HG03460 (cell line): ENCODE results near the gene CTAG1A.
"Not testable (repeated sequence)": the region's sequence is repeated elsewhere in the genome, so short reads cannot be mapped to it uniquely, and the experiment has no call there.

Experiments used
- ATAC-seq: cut with Tn5 transposase; IDR thresholded peaks from one replicate; pipeline ENCODE4 v1.9.1; 2021; ENCODE audit not compliant: unreplicated experiment

CTAG1A gene

GRCh38 chrX:154570361-154570760, 14.6 kb upstream of the CTAG1A start:
- not testable (repeated sequence) for ATAC-seq

DNA sequence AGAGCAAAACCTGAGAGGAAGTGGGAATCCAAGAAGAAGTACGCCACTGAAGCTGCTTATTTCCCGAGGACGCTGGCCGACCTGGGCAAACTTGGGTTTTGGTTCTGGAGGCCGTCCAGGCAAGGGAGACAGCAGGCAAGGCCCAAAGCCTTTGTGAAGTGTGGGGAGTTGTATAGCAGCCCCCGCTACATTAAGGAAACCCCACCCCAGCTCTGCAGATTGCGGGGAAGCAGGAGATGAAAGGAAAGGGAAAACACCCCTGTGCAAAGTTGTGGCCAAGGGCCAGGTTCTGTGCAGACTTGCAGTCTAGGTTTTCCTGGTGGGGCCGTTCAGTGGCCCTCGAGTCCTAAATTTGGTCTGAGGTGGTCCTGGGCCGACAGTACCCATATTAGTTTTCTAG, 11.9 kb upstream of the CTAG1A start:
- ATAC-seq = not testable (repeated sequence)

- not testable (repeated sequence) for ATAC-seq
These were observed 9.9 kb upstream of the CTAG1A start for GRCh38 chrX:154575076-154575475.

DNA sequence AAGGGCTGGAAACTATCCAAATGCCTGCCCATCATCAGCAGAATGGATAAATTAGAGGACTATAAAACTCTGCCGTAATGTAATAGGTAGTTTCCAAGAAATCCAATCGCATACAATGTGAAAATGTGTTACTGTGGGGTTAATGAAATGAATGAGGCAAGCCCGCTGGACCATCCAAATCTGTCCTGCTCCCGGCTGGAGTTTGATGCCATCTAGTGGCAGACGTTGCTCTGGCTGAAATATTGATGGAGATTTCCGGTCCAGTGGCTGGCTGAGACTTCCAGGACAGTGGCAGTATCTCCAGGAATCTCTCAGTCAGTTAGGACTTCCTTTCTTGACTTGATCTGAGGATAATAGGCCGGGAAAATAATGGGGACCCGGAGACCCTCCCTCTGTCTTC, 1.9 kb upstream of the CTAG1A start:
- ATAC-seq = not testable (repeated sequence)

- ATAC-seq = not testable (repeated sequence)
These were observed 5.5 kb downstream of the CTAG1A start for GRCh38 chrX:154590415-154590814.

DNA sequence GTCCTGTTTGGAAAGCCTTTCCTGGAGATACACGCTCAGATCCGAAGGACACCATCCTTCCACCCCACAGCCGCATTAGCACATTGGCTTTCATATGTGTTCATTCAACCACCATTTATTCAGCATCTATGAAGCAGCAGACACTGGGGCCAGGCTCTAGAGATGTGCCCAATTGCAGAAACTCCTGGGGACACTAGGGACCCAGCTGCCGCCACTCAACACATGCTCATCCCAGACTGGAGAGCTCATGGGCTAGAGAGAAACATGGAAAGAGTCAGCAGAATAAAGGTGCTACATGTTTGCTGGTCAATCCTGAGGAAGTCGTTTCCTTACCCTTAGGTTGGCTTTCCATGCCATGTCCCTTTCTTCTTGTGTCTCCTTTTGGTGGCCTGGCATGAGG, 7.6 kb downstream of the CTAG1A start:
- ATAC-seq = no peak

DNA sequence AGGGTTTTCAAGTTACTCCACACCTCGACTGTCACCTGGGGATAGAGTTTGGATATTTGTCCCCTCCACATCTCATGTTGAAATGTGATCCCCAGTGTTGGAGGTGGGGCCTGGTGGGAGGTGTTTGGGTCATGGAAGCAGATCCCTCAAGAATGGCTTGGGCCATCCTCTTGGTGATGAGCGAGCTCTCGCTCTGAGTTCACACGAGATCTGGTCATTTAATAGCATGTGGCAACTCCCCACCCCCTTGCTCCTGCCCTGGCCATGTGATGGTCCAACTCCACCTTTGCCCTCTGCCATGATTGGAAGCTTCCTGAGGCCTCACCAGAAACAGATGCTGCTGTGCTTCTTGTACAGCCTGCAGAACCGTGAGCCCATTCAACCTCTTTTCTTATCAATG, 8.3 kb downstream of the CTAG1A start:
- no peak for ATAC-seq

DNA sequence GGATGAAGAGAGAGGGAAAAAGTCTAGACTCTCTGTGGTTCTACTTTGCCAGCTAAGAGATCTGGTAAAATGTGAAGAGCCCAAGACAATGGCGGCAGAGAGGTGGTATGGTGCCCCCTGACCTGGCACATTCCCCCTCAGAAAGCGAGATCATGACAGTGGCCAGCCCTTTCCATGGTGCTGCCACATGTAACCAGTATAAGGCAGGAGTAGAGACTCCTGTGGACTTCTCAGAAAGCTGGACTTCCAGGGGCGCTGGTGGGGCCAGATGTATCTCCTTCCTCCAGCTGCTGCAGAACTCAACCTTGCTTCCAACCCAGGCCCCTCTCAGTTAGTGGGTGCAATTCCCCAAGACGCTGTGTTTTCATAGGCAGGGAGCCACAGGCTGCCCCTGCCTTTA, 9.6 kb downstream of the CTAG1A start:
- no peak for ATAC-seq

DNA sequence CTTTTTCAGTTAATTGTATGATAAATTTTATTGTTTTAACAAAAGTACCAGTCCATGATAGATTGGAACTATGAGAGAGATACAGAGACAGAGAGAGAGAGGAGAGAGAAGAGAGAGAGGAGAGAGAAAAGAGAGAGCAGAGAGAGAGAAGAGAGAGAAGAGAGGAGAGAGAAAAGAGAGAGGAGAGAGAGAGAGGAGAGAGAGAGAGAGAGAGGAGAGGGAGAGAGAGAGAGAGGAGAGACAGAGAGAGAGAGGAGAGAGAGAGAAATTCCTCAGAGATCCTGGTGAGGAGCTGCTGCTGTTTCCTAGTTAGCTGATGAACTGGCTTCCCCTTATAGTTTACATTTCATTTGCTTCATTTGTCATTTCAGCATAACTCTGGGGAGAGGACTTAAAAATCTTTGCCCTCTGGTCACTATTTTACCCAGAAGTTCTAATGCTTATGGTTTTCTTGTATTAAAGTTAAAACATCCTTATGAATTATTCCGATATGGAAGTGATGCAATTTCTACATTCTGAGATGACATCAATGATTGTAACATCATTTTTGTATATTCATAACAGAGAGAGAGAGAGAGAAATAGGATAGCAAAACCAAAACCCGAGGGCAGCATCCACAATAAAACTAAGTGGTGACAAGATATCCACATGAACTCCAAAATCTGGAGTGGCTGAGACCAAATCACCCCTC, 10.8 kb downstream of the CTAG1A start:
- ATAC-seq = no peak

DNA sequence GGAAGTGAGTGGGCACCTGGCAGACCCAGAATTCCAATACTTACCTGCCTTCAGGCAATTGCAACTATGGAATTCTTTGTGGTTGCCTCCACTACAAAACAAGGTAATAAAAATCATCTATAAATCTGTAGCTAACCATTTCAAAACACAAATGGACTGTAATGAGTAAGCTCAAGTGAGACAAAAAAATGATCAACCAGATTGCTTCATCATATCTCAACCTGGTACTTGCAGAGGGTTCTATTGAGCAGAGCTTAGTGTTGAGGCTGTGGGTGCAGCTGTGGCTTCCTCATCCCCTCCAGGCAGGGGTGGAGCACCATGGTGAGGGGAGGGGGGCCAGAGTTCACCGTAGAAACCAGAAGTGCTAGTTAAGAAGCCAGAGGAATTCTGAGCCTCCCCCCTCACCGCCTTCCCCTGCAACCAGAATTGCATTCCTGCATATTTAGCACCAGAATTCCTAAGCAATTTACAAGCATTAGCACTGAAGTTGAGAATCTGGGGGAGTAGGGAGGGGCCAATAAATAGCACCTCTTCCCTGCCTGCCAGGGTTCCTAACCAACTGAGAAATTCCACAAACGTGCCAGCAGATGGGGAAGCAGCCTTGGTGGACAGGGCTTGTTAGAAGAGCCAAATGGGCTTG, 11.5 kb downstream of the CTAG1A start:
- no peak for ATAC-seq

- ATAC-seq = no peak
These were observed 12.3 kb downstream of the CTAG1A start for GRCh38 chrX:154597221-154597620.

GRCh38 chrX:154598656-154599055, 13.7 kb downstream of the CTAG1A start:
- ATAC-seq = no peak

- no peak for ATAC-seq
These were observed 14.6 kb downstream of the CTAG1A start for GRCh38 chrX:154599531-154599930.

- ATAC-seq = no peak
These were observed 15.9 kb downstream of the CTAG1A start for GRCh38 chrX:154600759-154601374.

- no peak for ATAC-seq
These were observed 17.3 kb downstream of the CTAG1A start for GRCh38 chrX:154602226-154602625.

DNA sequence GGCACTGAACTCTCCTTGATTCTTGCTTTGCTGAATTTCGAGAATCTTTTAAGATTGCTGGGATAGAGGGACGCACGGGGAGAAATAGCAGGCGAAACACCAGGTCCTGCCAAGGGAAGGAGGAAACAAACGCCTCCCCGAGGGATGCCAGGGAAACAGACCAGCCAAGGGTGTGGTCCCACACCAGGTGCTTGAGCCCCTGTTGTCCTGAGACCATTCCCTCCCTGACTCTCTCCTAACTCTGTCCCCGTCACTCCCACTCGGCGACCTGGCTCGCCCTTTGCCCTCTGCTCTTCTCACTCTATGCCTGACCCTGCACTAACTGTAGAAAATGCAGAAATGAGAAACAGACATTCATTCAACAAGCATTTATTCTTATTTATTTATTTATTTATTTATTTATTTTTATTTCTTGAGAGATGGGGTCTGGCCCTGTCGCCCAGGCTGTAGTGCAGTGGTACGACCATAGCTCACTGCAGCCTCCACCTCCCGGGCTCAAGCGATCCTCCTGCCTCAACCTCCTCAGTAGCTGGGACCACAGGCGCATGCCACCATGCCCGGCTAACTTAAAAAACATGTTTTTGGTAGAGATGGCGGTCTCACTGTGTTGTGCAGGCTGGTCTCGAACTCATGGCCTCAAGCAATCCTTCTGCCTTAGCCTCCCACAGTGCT, 18.0 kb downstream of the CTAG1A start:
- ATAC-seq = no peak

- no peak for ATAC-seq
These were observed 18.8 kb downstream of the CTAG1A start for GRCh38 chrX:154603438-154604430.

- no peak for ATAC-seq
These were observed 20.6 kb downstream of the CTAG1A start for GRCh38 chrX:154605566-154605965.

DNA sequence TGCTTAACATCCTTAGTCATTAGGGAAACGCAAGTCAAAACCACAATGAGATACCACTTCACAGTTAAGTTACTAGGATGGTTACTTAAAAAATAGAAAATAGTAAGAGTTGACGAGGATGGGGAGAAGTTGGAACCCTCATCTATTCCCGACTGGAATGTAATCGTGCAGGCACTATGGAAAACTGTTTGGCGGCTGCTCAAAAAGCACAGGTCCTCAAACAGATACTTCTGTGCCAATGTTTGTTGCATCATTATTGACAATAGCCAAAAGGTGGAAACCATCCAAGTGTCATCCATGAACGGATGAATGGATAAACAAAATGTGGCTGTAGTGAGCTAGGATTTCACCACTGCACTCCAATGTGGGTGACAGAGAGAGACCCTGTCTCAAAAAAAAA, 22.4 kb downstream of the CTAG1A start:
- ATAC-seq = no peak

- ATAC-seq = not testable (repeated sequence)
These were observed 23.0 kb downstream of the CTAG1A start for GRCh38 chrX:154607976-154608375.

- ATAC-seq = not testable (repeated sequence)
These were observed 23.9 kb downstream of the CTAG1A start for GRCh38 chrX:154608823-154609222.
